ENCODE data around the gene GPR149.
"Not testable (repeated sequence)": the region's sequence is repeated elsewhere in the genome, so short reads cannot be mapped to it uniquely, and the experiment has no call there.

GPR149 gene

GRCh38 chr3:154430014-154430413 is at the start of gene GPR149:
Gene GPR149, minus strand, starts transcription at chr3:154430190. Its CDS starts 575 bp downstream, at chr3:154429615.
- peak in 2 of 3 experiments; percentile 71 to 88 for DNase-seq

GRCh38 chr3:154473769-154474168 is 43.8 kb upstream of the GPR149 start:
- no peak for DNase-seq

- no peak for DNase-seq
Measured at GRCh38 chr3:154469585-154469984, 39.6 kb upstream of the GPR149 start.

- DNase-seq, result no peak
Measured at GRCh38 chr3:154464440-154465190, 34.6 kb upstream of the GPR149 start.

DNA sequence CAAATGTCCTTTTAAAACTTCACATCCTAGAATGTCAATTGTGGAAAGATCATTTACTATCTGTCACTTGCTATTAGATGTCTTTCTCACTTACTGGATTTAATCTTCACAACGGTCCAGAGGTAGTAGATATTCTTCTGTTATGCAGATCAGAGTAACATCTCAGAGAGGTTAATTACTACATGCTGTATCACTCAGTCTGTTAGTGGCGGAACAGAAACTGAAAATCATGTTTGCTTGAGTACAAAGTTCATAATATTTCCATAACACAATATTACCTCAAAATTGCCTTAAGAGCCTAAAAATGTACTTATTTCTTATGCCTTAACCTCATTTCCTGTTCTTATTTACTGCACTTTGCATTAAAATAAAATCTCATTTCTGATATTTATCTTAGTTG is 28.6 kb upstream of the GPR149 start:
- no peak for DNase-seq

DNA sequence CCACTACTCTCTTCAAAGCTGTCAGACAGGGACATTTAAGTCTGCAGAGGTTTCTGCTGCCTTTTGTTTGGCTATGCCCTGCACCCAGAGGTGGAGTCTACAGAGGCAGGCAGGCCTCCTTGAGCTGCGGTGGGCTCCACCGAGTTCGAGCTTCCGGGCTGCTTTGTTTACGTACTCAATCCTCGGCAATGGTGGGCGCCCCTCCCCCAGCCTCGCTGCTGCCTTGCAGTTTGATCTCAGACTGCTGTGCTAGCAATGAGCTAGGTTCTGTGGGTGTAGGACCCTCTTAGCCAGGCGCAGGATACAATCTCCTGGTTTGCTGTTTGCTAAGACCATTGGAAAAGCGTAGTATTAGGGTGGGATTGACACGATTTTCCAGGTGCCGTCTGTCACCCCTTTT is 9.1 kb upstream of the GPR149 start:
- not testable (repeated sequence) for DNase-seq

DNA sequence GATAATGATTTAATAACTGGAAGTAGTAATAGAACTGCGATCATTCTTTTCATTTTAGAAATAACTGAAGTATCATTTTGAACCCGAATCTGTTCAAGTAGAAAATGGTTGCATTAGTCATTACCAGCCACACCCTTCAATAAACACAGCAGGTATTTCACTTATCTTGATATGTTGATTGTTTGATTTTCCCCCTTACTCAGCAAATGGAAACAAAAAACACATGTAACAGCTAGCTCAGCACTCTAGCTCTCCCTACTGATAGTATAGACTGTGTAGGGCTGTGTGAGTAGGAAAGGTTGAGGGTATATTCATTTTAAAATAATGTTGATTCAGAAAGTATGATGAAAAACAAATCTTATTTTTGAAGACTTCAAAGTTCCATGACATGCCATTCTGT is 1.1 kb upstream of the GPR149 start:
- DNase-seq, result peak in 2 of 3 experiments; percentile 21 to 68

DNA sequence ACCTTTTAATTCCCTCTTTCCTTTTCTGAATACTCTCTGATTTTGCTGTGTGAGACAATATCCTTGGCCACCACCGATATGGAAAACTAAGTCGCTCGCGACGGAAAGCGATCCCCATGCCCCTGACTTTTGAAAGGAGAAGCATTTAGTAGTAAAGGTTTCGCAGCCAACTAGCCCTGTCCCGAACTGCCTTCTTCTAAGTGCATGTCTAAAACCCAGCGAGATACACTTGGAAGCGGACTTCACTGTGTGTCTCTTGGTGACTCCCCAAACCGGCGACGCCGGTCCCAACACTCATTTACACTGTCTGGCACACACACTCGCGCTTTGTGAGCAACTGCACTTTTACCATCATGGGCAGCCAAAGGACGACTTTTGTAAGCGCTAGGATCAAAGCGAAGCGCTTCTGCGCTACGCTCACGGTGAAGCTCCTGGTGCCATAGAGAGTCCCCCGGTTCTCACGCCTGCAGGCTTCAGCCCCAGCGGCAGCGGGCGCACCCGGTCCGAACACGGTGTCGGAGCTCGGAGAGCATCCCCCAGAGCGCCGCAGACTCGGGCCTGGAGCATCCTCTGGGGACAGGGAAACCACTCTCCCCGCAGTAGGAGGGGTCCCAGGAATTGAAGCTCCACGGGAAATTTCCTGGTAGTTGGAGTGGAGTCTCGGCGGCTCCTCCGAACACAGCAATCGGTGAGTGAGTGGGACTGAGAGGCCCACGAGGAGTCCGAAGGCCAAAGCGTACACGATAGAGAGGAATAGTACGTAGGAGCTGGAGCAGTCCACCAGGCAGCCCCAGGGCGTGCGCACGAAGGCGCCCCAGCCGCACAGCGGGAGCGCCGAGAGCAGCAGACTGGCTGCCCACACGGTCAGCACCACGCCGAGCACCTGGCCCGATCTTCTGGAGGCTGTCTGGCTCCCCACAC is 1.4 kb downstream of the GPR149 start:
- DNase-seq, result peak; percentile 29 to 89 (median 88)

DNA sequence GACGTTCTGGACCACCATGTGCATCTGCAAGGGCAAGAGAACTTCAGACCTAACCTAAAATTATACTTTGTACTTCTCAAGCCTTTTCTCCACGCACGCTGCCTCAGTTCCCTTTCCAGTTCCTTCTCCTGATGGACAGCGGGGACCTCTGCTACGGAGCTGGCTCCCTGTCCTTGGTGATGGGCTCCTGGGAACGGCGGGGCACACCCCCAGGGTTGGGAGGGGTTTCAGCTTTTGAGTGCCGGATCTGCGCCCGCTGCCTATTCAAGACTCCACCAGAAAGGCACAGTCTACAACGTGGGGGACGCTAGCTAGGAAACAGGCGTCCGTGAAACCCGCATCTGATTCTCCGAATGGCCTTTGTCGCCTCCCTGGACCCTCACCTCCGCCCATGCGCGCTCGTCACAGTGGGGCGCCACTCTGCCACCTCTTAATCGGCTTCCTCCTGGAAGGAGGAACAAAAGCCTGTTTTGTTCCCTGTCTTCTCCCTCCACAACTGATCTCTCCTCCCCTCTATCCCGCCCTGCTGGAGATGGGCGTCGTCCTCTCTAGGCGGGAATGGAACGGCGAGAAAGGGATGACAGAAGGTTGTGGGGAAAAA is 2.2 kb downstream of the GPR149 start:
- peak; percentile 20 to 94 (median 84) for DNase-seq

- no peak for DNase-seq
Measured at GRCh38 chr3:154422694-154423093, 7.3 kb downstream of the GPR149 start.

DNA sequence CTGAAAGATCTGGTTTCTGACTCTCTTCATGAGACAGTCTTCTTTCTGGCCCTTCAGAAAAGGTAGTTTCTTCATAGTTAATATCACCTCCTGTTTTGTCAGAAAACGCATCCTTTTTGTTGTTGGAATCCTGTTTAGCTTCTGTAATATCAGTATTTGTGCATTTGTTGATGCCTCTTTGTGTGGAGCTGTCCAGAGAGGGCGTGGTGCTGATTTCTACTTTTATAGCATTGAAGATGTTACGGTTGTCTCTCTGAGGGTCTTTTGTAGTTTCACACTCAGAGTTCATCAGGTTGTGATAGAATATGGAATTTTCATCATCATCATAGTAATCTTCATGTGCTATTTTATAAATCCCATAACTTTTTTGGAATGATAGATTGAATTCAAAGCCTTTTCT is 8.9 kb downstream of the GPR149 start:
- DNase-seq, result no peak

DNA sequence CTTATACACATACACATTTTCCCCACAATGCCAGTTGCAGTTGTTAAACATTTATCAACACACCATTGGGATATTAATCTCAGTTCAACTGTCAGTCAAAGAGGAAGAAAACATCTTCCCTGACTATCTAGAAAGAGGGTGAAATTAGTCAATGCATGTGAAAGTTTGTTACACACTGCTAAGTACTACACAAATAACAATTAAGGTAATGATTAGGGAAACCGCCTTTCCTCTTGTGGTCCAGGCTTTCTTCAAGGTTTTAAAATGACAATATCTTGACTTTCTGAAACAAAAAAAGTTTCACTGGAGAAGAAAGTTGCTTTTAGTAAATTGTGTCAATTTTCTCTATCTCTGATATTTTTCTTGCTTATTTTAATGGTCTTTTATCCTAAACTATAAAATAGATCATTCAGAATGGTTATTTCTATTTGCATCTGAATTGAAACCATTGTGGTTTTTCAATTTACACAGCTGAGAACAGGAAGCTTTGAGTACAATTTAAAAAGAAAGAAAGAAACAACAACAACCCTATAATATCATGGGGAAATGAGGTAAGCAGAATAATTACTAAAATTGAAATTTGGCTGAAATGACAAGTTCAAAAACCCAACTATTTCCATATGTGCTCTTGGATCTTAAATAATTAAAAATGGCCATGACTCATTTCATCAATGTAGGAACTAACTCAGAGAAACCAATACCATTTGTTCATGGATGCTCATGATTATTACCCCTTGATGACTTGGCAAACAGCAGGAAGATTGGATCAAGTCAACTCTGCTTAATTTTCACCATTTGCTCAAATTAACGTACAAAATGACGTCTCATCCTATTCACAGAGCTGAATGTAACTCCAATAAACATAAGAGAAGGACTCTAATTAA is 31.7 kb downstream of the GPR149 start:
- no peak for DNase-seq

- DNase-seq, result no peak
Measured at GRCh38 chr3:154389861-154390260, 40.1 kb downstream of the GPR149 start.

DNA sequence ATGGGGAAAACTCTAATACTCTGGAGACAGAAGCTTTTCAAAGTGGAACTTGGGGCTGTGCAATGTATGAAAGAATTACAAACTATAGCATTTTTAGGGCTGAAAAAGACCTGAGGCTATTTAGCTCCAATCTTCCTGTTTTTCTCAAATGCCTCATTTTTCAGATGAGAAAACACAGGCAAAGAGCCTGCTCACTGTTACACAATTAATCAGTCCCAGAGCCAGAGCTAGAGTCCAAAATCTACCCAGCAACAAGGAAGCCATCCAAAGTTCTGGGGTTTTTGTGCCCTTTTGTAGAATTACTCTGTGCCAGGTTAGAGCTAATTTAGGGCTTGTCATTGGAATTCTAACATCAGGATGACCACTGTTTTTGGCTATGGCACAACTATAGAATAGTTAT is 45.5 kb downstream of the GPR149 start:
- no peak for DNase-seq

DNA sequence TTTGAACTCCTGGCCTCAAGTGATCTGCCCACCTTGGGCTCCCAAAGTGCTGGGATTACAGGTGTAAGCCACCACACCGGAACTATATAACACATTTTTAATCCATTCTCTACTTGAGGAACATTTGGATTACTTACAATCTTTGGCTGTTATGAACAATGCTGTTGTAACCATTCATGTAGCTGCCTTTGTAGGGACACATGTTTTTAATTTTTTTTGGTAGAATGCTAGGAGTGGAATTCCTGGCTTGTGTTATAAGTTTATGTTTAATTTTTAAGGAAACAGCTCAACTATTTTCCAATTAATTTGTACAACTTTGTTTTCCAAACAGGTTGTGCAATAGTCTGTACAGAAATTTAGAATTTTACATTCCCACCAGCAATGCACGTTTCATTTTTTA is 51.7 kb downstream of the GPR149 start:
- no peak for DNase-seq

- DNase-seq, result no peak
Measured at GRCh38 chr3:154367221-154367620, 62.8 kb downstream of the GPR149 start.

DNA sequence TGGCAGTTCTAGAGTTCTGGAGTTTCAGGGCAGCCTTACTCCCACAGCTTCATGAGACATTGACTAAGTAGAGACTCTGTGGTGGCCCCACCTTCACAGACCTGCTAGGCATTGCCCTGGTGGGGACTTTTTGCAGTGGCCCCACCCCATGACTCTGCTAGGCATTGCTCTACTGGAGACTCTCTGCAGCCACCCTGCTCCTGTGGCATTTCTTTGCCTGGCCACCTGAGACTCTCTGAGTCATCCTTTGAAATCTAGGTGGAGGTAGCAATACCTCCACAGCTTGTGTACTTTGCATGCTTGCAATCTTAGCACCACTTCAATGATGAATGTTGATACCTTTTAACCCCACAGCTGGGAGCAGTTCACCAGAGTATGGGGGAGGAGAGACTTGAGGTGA is 65.1 kb downstream of the GPR149 start:
- no peak for DNase-seq

- DNase-seq, result no peak
Measured at GRCh38 chr3:154361099-154361498, 68.9 kb downstream of the GPR149 start.

- DNase-seq, result no peak
Measured at GRCh38 chr3:154356009-154356408, 74.0 kb downstream of the GPR149 start.

DNA sequence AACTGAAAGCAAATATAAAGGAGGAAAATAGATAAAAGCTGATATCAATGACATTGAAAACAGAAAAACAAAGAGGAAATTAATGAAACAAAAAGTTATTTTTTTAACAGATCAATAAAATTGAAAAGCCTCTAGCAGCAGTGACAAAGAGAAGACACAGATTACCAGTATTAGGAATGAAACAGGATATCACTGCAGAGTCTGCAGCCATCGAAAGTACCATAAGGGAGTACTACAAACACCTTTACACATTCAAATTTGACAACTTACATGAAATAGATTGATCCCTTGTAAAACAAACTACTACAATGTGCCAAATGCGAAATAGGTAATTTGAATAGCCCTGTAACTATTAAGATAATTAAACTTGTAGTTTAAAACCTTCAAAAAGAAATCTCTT is 80.8 kb downstream of the GPR149 start:
- no peak for DNase-seq

DNA sequence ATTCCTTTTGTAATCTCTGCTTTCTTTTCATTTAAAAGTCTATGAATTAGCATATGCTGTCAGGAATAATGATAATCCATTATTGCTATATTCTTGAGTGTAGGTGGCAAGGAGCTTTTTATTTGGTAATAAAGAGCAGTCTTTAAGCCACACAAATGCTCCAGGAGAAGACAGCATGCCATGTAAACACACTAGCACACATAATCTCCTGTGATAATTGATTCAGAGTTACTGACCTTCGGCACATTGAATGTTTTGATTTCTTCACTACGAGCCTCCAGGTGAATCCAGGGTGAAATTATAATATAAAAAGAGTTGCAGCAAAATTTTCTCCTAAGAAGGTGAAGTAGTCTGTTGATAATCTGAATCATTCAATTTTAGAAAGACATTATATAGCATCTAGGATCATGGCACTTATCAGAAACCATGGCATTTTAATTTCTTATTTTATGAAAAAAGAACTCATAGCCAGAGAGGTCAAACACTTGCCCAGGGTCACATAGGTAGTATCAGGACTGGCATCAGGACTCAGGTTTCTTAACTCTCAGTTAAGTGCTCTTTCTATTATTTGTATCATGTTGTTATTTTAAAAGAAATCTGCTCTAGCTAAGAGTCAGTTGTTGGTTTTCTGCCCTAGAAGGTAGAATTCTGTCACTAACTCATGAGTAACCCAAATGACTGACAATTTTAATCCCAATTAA is 84.4 kb downstream of the GPR149 start:
- DNase-seq, result no peak

- no peak for DNase-seq
Measured at GRCh38 chr3:154338570-154338969, 91.4 kb downstream of the GPR149 start.

All from NCI-H1417 (cell line).